HG03175 (cell line): ENCODE results near the gene GGT5.
"Not testable (repeated sequence)": the region's sequence is repeated elsewhere in the genome, so short reads cannot be mapped to it uniquely, and the experiment has no call there.

ENCODE experiments used
- ATAC-seq: cut with Tn5 transposase; IDR thresholded peaks from one replicate; pipeline ENCODE4 v1.9.1; 2021; ENCODE audit warnings: mild to moderate bottlenecking, moderate library complexity; ENCODE audit not compliant: unreplicated experiment

Gene GGT5

GRCh38 chr22:24207264-24208011 lies 37.4 kb downstream of the GGT5 start:
- no peak for ATAC-seq

DNA sequence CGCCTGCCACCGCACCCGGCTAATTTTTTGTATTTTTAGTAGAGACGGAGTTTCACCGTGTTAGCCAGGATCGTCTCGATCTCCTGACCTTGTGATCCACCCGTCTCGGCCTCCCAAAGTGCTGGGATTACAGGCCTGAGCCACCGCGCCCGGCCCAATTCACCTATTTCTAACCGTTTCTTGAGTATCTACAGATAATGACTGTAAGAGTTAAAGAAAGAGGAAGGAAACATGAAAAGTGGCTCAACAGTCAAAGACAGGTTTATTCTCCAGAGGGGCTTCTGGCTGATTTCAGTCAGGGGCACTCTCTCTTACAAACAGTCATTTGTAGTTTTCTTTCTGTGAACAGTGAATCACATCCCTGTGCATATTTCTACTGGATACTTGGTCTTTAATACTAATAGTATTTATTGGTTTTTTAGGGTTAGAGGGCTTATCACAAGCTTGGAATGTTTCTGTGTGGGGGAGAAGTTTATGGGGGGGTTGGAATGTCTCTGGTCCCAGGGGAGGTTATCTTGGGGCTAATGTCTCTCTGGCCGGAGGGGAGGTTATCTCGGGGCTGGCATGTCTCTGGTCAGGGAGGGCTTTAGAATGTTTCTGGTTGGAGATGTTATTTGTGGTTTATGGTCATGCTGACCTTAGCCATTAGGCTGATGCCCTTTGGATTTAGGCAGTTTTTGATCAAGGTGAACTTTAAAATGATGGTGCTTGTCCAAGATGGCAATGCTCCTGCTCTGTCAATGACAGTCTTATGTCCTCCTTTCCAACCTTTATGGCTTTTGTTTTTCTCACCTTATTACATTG lies 38.2 kb downstream of the GGT5 start:
- ATAC-seq: not testable (repeated sequence)

DNA sequence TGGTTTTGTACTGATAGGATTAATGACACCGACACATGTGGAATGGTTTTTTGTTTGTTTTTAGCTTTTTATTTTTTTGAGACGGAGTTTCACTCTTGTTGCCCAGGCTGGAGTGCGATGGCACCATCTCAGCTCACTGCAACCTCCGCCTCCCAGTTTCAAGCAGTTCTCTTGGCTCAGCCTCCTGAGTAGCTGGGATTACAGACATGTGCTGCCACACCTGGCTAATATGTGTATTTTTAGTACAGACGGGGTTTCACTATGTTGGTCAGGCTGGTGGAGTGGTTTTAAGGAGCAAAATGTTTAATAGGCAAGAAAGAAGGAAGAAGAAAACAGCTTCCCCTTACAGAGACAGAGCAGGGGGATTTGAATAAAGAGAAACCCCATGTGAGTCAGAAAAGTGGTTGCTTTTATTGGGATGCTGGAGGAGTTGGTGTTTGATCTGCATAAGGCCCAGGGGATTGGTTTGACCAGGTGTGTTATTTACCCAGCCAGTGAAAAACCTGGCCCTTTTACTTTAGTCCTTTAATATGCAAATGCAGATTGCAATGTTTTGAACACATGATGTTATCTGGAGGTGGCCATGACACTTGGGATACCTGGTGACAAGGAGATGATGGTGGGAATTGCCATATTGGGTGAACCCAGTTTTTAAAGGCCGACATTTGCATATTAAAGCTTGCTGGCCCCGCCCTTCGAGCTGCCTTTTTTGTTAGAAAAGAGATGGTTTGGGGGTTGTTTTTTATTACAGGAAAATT lies 39.3 kb downstream of the GGT5 start:
- ATAC-seq: no peak

DNA sequence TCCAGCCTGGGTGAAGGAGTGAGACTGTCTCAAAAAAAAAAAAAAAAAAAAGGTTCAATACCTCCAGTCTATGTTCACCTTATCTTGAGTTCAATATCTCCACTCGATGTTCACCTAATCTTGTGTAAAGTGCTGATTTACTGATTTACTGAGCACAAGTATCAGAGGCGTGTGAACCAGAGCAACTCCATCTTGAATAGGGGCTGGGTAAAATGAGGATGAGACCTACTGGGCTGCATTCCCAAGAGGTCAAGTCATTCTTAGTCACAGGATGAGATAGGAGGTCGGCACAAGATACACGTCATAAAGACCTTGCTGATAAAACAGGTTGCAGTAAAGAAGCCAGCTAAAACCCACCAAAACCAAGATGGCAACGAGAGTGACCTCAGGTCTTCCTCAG lies 41.0 kb downstream of the GGT5 start:
- ATAC-seq: not testable (repeated sequence)

- ATAC-seq: no peak
Measured at GRCh38 chr22:24201681-24202614, 42.9 kb downstream of the GGT5 start.

GRCh38 chr22:24200619-24201212 lies 44.2 kb downstream of the GGT5 start:
- no peak for ATAC-seq

DNA sequence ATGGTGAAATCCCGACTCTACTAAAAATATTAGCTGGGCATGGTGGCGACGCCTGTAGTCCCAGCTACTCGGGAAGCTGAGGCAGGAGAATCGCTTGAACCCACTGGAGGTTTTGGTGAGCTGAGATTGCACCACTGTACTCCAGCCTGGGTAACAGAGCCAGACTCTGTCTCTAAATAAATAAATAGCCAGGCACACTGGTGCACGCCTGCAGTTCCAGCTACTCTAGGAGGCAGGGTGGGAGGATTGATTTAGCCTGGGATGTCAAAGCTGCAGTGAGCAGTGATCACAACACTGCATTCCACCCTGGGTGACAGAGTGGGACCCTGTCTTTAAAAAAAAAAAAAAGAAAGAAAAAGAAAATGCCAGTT lies 46.2 kb downstream of the GGT5 start:
- ATAC-seq: no peak

DNA sequence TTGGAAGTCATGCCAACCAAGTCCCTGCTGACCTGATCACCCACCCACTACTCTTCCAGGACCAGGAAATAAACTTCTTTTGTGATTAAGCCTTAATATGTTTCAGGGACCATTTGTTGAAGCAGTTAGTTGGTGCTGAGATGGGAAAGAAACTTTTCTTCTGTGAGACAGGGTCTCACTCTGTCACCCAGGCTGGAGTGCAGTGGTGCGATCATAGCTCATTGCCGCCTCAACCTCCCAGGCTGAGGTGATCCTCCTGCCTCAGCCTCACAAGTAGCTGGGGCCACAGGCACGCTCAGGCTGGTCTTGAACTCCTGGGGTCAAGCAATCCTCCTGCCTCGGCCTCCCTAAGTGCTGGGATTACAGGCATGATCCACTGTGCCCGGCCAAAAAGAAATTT lies 53.0 kb downstream of the GGT5 start:
- no peak for ATAC-seq

- ATAC-seq: no peak
Measured at GRCh38 chr22:24191381-24191841, 53.5 kb downstream of the GGT5 start.

DNA sequence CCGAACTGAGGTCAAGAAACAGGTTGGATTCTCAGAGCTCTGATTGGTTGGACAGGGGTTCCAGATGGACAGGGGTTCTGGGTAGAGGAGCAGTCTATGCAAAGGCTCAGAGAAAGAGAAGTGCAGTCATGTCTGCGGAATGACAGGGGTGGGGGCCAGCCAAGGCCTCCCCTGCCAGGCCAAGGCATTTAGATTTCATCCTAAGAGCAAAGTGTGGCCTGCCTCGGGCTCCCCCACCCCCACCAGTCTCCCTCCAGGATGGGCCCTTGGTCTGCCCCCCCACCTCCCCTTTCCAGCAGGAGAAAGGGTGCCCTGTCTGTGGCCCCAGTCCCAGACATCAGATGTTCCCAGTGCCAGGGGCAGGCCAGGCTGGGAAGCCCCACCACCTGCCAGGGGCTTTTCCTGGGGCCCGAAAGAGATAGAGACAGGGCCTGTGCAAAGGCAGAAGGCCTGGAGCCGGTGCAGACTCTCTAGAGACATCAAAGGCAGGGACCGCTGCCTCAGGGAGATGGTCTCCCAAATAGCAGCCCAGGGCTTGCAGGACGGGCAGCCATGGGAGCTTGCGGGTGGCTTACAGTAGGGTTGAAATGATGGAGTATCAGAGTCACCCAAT lies 54.2 kb downstream of the GGT5 start:
- no peak for ATAC-seq

DNA sequence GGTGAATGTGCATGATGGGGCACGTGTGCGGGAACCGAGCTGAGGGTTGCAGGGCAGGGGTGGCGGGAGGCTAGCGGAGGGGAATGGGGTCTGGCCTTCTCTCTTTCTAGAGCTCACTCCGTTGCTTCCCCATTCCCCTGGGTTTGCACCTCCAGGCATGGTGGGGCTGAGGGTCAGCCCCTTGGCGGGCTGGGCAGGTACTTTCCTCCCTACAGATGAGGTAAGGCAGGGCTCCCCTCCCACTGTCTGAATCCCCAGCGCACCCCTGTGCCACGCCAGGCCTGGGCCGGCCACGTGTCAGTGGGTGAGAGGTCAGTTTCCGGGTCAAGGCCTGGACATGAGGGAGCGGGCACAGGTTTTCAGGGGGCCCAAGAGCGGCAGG lies 54.7 kb downstream of the GGT5 start:
- no peak for ATAC-seq

DNA sequence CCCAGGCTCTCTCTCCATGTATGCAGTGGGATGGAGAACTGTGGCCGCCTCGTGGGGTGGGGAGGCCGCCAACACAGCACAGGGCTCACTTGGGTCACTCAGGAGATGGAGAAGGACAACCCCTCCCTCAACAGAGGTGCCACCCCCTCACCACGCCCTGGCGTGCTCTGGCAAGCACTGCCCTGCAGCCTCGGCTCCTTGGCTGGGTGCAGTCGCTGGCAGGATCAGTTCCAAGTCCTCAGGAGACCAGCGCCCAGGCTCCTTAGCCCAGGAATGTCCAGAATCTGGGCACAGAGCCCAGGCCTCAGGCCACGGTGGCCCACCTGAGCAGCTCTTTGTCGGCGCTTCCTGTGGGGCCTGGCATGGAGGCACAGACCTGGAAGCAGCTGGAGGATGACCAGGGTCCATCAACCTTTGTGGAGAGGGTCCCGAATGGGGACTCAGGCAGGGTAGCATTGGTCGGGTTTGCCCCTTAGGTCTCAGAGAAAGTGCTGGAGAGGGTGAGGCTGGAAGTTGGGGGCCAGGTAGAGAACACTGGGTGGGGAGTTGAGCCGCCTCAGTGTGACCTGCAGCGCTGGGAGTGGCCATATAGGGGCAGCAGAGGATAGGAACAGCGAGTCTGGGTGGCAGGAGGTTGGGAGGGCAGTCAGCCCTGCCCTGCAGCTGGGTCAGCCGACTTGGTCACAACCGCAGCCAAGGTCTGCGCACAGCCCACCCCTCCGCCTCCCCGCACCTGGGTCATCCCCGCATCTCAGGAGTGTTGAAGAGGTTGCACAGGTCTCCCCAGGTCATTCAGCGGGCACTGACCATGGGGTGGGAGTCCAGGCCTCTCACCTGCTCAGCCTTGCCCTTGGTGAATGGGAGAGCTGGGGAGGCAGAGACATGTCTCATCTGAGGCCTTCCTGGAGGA lies 55.4 kb downstream of the GGT5 start:
- ATAC-seq: peak; percentile 43

- ATAC-seq: no peak
Measured at GRCh38 chr22:24188705-24189248, 56.1 kb downstream of the GGT5 start.

DNA sequence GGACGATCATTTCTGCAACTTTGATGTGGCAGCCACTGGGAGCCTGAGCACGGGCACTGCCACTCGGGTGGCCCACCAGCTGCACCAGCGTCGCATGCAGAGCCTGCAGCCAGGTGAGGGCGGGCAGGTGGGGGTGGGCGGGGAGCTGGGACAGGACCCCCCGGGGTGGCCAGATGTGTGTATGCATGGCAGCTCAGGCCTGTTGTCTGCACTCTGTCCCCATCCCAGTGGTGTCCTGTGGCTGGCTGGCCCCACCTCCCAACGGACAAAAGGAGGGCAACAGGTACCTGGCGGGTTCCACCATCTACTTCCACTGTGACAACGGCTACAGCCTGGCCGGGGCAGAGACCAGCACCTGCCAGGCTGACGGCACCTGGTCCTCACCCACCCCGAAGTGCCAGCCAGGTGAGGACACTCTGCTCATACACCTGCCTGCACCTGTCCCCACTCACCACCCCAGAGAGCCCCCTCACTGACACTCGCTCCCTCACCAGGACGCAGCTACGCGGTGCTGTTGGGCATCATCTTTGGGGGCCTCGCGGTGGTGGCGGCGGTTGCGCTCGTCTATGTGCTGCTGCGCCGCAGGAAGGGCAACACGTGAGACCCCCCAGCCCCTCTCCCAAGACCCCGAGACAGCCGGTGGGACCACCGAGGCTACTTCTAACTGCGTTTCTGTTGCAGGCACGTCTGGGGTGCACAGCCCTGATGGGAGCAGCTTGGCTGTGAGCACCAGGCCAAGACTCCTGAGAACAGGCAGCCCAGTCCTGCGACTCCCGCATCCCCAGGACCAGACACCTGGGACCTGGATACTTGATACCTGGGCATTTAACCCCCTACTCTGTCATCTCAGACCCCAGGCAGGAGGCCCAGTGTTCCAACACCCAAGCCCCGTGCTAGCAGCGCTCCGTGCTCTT lies 56.9 kb downstream of the GGT5 start:
- ATAC-seq: no peak

- no peak for ATAC-seq
Measured at GRCh38 chr22:24186892-24187670, 57.8 kb downstream of the GGT5 start.

DNA sequence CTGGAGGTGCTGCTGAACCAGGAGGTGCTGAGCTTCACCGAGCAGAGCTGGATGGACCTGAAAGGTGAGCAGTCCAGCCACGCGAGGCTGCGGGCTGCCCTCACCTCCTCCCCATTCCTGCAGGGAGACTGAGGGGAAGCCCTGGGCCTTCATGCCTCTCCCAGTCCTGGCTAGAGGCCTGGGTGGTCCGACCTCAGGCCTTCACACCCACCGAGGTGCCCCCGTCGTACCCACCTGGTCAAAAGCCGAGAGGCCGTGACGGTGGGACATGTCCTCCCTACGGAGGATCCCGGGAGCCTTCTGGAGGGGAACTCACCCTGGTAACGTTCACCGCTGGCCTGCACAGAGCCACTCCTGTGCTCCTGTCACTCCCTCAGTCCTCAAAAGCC lies 58.5 kb downstream of the GGT5 start:
- no peak for ATAC-seq
